ENCODE measurements around the gene OLFML1.

Gene OLFML1

DNA sequence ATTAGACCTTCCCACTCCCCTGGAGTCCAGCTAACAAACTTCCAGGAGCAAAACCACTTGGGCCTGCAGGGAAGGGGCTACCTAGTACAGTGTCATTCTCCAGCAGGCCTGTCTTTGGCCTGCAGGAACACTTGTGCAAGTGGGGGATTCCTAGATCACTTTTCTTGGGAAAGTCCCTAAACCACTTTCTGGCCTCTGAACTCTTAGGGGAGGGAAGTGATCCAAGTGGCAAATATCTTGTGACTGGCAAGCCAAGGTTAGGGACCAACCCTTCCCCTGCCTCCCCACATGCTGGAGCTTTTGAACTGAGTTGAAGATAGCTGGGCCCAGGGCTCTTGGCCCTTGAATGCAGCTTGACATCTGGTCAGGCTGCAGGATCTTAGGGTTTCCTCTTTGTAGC lies 45.7 kb downstream of the OLFML1 start:
- TF ChIP-seq, protein P1, sequence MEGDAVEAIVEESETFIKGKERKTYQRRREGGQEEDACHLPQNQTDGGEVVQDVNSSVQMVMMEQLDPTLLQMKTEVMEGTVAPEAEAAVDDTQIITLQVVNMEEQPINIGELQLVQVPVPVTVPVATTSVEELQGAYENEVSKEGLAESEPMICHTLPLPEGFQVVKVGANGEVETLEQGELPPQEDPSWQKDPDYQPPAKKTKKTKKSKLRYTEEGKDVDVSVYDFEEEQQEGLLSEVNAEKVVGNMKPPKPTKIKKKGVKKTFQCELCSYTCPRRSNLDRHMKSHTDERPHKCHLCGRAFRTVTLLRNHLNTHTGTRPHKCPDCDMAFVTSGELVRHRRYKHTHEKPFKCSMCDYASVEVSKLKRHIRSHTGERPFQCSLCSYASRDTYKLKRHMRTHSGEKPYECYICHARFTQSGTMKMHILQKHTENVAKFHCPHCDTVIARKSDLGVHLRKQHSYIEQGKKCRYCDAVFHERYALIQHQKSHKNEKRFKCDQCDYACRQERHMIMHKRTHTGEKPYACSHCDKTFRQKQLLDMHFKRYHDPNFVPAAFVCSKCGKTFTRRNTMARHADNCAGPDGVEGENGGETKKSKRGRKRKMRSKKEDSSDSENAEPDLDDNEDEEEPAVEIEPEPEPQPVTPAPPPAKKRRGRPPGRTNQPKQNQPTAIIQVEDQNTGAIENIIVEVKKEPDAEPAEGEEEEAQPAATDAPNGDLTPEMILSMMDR (IDR thresholded peaks at IDR 0.05), result no peak
- TF ChIP-seq ZFX (IDR thresholded peaks at IDR 0.05; ENCODE audit: borderline replicate concordance), result no peak
- H3K27ac ChIP-seq, result no peak overlapping the region

DNA sequence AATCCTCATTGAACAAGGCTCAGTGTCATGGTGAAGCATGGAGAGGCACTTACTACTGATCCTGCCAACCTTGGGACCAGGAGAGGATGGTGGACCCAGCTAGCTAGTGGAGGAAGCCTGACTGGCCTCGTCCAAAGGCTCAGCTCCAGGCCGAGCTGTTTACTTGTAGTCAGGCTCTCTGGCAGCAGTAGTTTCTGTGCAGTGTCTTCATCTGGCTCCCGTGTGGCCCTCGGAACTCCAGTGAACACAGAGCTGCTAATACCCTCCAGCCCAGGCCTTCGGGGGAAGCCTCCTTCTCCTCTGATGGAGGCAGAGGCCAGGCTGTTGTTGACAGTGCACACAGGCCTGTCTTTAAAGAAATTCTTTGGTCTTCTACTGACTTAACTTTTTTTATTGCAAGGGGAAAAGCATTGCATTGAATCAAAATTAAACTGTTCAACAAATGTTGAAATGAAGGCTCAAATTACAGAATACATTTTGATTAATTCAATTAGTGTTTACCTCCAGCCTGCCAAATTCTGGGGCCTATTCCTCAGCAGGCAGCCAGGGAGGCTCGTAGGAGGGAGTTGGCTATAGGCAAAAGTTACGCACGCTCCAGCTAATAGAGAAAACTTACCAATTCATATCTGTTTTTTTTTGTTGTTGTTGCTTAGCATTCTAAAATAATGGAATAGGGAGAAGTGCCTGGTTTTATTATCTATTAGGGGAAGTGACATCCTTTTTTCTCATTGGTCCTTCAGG lies 47.3 kb downstream of the OLFML1 start:
- TF ChIP-seq, protein P1 (IDR thresholded peaks at IDR 0.05), result no peak
- no peak for TF ChIP-seq ZFX (IDR thresholded peaks at IDR 0.05; ENCODE audit: borderline replicate concordance)
- H3K27ac ChIP-seq, result no peak overlapping the region

DNA sequence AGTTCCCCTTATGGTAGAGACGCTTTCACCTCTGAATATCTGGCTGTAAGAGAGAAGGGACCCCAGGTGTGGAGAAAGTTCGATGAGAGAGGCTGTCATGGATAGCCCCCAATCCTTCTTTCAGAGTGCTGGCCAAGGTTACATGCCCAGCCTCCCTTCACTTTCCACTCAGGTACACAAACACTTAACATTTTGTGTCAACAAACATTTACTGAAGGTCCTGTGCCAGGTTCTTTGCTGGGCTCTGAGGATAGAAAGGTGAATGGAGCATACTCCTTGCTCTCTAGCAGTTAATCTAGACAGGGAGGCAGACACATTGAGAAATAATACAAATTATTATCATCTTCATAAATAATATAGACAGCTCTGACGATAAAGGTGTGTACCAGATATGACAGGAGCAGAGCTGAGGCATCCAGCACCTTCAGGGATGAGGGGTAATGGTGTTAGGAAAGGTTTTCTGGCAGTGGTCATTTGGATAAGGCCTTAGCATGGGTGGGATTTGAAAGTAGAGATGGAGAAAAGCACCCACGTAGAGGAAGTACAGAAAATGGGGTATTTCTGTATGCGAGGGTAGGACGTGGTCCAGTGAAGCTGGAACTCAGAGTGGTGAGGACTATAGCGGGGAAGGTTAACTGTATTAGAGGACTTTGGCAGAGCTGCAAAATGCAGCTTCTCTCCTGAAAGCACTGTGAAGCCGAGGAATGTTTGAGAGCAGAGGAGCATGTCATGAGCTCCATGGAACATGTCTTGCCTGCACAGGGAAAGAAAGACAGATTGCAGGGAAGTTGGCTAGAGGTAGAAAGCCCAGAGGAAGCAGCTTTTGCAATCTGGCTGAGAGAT lies 48.1 kb downstream of the OLFML1 start:
- TF ChIP-seq, protein P1 (IDR thresholded peaks at IDR 0.05), result no peak
- no peak for TF ChIP-seq ZFX (IDR thresholded peaks at IDR 0.05; ENCODE audit: borderline replicate concordance)
- H3K27ac ChIP-seq, result no peak overlapping the region

DNA sequence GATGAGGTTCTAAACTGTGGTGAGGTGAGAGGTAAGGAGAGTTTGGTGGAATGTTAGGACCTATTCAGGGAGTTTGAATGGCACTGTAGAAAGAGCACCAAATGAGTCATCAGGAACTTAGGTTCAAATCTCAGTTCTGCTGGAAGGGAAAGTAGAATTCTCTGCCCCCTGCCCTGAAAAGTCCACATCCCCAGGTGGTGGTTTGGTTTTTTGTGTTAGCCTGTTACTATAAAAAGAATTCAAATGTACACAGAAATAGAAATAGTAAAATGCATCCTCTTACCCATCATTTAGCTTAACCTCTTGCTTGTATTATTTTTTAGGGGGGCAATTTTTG lies 48.7 kb downstream of the OLFML1 start:
- H3K27ac ChIP-seq, result no peak overlapping the region
- TF ChIP-seq, protein P1 (IDR thresholded peaks at IDR 0.05), result no peak
- TF ChIP-seq ZFX (IDR thresholded peaks at IDR 0.05; ENCODE audit: borderline replicate concordance), result no peak

DNA sequence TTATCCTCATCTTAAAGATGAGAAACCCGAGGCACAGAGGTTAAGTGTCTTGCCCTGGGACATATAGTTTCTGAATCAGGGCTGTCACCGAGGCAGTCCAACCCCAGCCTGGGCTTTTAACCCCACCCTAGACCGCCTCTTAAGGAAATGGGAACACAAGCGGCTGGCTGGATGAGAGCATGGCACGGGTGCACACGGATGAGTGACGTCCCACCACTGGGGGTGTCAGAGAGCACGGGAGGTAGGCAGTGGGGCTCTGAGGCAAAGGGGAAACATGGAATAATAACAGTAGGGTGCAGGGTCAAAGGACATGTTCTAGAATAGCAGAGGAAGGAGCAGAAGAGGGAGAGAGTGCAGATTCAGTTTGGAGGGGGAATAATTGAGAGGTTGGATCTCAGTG lies 50.8 kb downstream of the OLFML1 start:
- TF ChIP-seq, protein P1 (IDR thresholded peaks at IDR 0.05), result peak; percentile 30
- TF ChIP-seq ZFX (IDR thresholded peaks at IDR 0.05; ENCODE audit: borderline replicate concordance), result no peak
- H3K27ac ChIP-seq, result no peak overlapping the region

DNA sequence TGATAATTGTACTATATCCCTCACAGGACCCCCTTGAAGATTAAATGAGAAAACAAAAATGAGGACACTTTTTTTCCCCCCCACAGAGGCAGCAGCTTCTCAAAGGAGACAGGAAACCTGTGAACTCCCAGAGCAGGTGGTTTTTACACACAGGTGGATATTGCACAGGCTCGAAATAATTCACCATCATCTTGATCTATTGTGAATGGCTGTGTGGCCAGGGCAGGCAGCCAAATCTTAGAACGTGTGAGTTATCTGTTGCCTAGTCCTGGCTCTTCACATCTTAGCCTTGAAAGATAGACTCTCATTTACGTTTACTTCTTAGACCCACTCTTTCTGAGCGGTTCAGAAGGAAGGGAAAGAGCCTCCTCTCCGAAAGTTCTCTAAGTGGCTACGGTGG lies 52.0 kb downstream of the OLFML1 start:
- H3K27ac ChIP-seq, result no peak overlapping the region

More for the DNA sequence above, 52.0 kb downstream of the OLFML1 start:
- TF ChIP-seq, protein P1 (IDR thresholded peaks at IDR 0.05), result no peak
- TF ChIP-seq ZFX (IDR thresholded peaks at IDR 0.05; ENCODE audit: borderline replicate concordance), result no peak
